T-helper 2 cell (primary cell): ENCODE data around the gene CHD6.

Experiments
- DNase-seq, 5 experiments: peaks; one replicate each; pipeline versions ENCODE4 v3.0.0 to v3.0.0-alpha.2; 2012 to 2022

Gene CHD6

GRCh38 chr20:41619360-41620100, 1.4 kb upstream of the CHD6 start:
- no peak for DNase-seq

- no peak for DNase-seq
Measured at GRCh38 chr20:41618807-41619311, 682 bp upstream of the CHD6 start.

- DNase-seq: peak; percentile 13 to 79 (median 49)
Measured at GRCh38 chr20:41617059-41617901, 897 bp downstream of the CHD6 start.

- no peak for DNase-seq
Measured at GRCh38 chr20:41616228-41616627, 1.9 kb downstream of the CHD6 start.

- no peak for DNase-seq
Measured at GRCh38 chr20:41615676-41616075, 2.5 kb downstream of the CHD6 start.

GRCh38 chr20:41615110-41615509, 3.1 kb downstream of the CHD6 start:
- no peak for DNase-seq

- no peak for DNase-seq
Measured at GRCh38 chr20:41613321-41613720, 4.9 kb downstream of the CHD6 start.

GRCh38 chr20:41609474-41609873, 8.7 kb downstream of the CHD6 start:
- peak in 1 of 5 experiments; percentile 4 for DNase-seq

- DNase-seq: peak in 1 of 5 experiments; percentile 13
Measured at GRCh38 chr20:41608606-41609005, 9.6 kb downstream of the CHD6 start.

GRCh38 chr20:41607791-41608190, 10.4 kb downstream of the CHD6 start:
- no peak for DNase-seq

- no peak for DNase-seq
Measured at GRCh38 chr20:41604002-41604401, 14.2 kb downstream of the CHD6 start.

- no peak for DNase-seq
Measured at GRCh38 chr20:41601742-41602141, 16.4 kb downstream of the CHD6 start.

GRCh38 chr20:41600926-41601631, 17.1 kb downstream of the CHD6 start:
- DNase-seq: no peak

GRCh38 chr20:41599699-41600104, 18.5 kb downstream of the CHD6 start:
- DNase-seq: peak in 1 of 5 experiments; percentile 2

- no peak for DNase-seq
Measured at GRCh38 chr20:41598719-41599118, 19.5 kb downstream of the CHD6 start.

GRCh38 chr20:41594514-41595322, 23.5 kb downstream of the CHD6 start:
- DNase-seq: no peak

- no peak for DNase-seq
Measured at GRCh38 chr20:41592516-41593216, 25.5 kb downstream of the CHD6 start.

GRCh38 chr20:41587956-41588355, 30.2 kb downstream of the CHD6 start:
- DNase-seq: no peak

- DNase-seq: no peak
Measured at GRCh38 chr20:41587523-41587922, 30.7 kb downstream of the CHD6 start.

GRCh38 chr20:41586772-41587171, 31.4 kb downstream of the CHD6 start:
- DNase-seq: no peak

GRCh38 chr20:41580350-41580749, 37.8 kb downstream of the CHD6 start:
- DNase-seq: no peak
